Prostate gland (tissue), 2 donors: Measurements from ENCODE around the gene HECW1. TPM values are rescaled to one million over a fixed set of nuclear protein-coding genes. Genes with fewer than 3 reads are reported as not detected.
"Not testable (repeated sequence)": the region's sequence is repeated elsewhere in the genome, so short reads cannot be mapped to it uniquely, and the experiment has no call there.

ENCODE experiments used
- DNase-seq: peaks from one replicate; pipeline ENCODE4 v3.0.0-alpha.2; 2019; ENCODE audit warnings: low spot score
- H3K27ac ChIP-seq, 2 donors: fragments of 200-600 bp; sonication (generic); 2 replicates each; pipeline ENCODE4 v1.5.1; 2017 to 2019
- H3K27me3 ChIP-seq: fragments of 200-600 bp; sonication (generic); replicated peaks from 2 replicates; pipeline ENCODE4 v1.5.1; 2019; ENCODE audit not compliant: insufficient read depth
- H3K36me3 ChIP-seq, 2 donors: fragments of 200-600 bp; sonication (generic); 1 replicate in 1 of 2; 2 replicates in 1 of 2; pipeline versions ENCODE4 v1.5.1 to v1.8.1; 2017 to 2019
- H3K4me1 ChIP-seq: fragments of 200-600 bp; sonication (generic); replicated peaks from 2 replicates; pipeline ENCODE4 v1.5.1; 2019
- H3K4me3 ChIP-seq, 2 donors: fragments of 200-600 bp; sonication (generic); 2 replicates each; pipeline ENCODE4 v1.5.1; 2017 to 2019
- H3K9me3 ChIP-seq: fragments of 200-600 bp; sonication (generic); 2 replicates; pipeline ENCODE4 v1.5.1; 2017
- POLR2A ChIP-seq: fragments of 450-650 bp; IDR thresholded peaks from one replicate; pipeline ENCODE4 v1.6.1; 2016; ENCODE audit warnings: antibody characterized with exemption, mild to moderate bottlenecking
- POLR2AphosphoS5 ChIP-seq: sonication (generic); formaldehyde crosslinking; IDR thresholded peaks from one replicate; pipeline ENCODE4 v1.6.1; 2017; ENCODE audit warnings: antibody characterized with exemption
- WGBS: methylation state at CpG from one replicate; pipeline ENCODE4 v1.1.5; 2018; 5-methylcytosine and 5-hydroxymethylcytosine counted together
- intact Hi-C: fragments of 100-400 bp; cut with DNase I; formaldehyde crosslinking; loops from one replicate; pipeline ENCODE4 v1.14.2; 2022
- total RNA-seq, 2 donors: library from RNA; depleted of rRNA; stranded (reverse); fragments of >200 nt; gene quantifications; one replicate each; pipeline ENCODE4 v1.1.0, GENCODE V29; 2016
- TF ChIP-seq, protein P1 (sequence below), 4 experiments: fragments of 200-600 bp in 2 of 4; fragments of 450-650 bp in 2 of 4; sonication (generic) in 2 of 4; IDR thresholded peaks; 1 replicate in 3 of 4; 2 replicates in 1 of 4; pipeline ENCODE4 v1.5.1; 2016 to 2019; ENCODE audit warnings: antibody characterized with exemption in 4 of 4, mild to moderate bottlenecking in 2 of 4, moderate library complexity in 2 of 4

HECW1 gene
- total RNA-seq, 2 donors from 2014 or later = 1.4 to 10.3 TPM

DNA sequence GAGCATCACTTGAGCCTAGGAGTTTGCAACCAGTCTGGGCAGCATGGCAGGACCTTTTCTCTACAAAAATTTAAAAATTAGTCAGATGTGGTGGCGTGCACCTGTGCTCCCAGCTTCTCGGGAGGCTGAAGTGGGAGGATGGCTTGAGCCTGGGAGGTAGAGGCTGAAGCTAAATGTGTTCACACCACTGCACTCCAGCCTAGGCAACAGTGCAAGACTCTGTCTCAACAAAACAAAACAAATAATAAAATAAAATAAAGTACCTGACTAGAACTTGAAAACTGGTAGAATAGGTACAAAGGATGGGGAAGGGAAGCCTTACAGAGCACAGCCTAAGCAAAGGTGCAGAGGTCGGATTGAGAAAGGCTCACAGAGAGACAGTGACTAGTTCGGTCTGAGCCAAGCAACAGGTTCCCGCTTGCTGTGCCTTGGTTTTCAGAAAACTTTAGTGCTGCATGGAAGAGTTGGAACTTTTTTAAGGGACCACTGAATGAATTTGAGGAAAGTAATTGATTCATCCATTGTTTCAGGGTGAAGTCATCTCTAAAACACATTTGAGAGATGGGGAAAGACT, 370.3 kb downstream of the HECW1 start:
- DNase-seq = no peak
- TF ChIP-seq, protein P1, sequence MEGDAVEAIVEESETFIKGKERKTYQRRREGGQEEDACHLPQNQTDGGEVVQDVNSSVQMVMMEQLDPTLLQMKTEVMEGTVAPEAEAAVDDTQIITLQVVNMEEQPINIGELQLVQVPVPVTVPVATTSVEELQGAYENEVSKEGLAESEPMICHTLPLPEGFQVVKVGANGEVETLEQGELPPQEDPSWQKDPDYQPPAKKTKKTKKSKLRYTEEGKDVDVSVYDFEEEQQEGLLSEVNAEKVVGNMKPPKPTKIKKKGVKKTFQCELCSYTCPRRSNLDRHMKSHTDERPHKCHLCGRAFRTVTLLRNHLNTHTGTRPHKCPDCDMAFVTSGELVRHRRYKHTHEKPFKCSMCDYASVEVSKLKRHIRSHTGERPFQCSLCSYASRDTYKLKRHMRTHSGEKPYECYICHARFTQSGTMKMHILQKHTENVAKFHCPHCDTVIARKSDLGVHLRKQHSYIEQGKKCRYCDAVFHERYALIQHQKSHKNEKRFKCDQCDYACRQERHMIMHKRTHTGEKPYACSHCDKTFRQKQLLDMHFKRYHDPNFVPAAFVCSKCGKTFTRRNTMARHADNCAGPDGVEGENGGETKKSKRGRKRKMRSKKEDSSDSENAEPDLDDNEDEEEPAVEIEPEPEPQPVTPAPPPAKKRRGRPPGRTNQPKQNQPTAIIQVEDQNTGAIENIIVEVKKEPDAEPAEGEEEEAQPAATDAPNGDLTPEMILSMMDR (IDR thresholded peaks at IDR 0.05) = no peak
- TF ChIP-seq POLR2A = no peak
- TF ChIP-seq POLR2AphosphoS5 = no peak
- Histone ChIP-seq H3K27me3 (no peaks in the 10 kb centered on the region), H3K27ac (no peak overlapping the region), H3K9me3 (no peaks in the 10 kb centered on the region), H3K4me3 (no peak overlapping the region), H3K4me1 (no peaks in the 10 kb centered on the region), H3K36me3 (no peaks in the 10 kb centered on the region)
- WGBS = 91% methylated on average over 5 of the region's 5 CpGs
- intact Hi-C loops = no loop called here

DNA sequence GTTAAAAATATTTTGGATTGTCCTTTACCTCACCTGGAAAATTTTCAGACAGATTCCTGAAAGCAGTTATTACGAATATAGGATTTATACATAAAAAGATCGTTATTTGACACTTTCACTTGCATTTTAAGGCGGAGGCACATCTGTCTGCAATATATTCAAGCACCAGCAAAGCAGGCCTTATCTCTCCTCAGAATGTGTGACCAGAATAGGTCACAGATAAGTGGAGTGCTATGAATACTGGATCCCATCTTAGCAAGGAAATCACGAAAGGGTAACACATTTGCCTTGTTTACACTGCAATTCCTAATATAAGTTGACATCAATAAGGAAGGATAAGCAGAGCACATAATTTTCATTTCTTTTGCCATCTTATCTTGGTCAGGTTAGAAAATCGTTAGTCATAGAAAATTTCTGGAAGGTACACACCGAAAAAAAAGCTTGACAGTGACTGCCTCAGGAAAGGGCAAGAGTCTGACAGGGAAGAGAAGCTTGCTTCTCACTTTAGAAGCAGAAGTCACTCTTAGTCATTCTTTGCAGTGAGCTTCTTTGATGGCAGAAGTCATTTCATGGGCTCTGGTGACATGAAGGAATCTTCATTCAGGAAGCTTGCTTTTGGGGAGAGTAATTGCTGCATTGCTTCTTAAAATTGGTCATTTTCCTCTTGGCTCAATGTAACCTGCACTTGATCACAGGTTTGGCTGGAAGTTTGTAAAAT, 372.4 kb downstream of the HECW1 start:
- H3K36me3 ChIP-seq = no peaks in the 10 kb centered on the region
- intact Hi-C loops = no loop called here
- H3K4me3 ChIP-seq = no peak overlapping the region
- no peak for DNase-seq
- 74% methylated on average over 6 of the region's 6 CpGs for WGBS
- no peak overlapping the region for H3K27ac ChIP-seq
- H3K4me1 ChIP-seq = no peaks in the 10 kb centered on the region
- no peaks in the 10 kb centered on the region for H3K27me3 ChIP-seq
- TF ChIP-seq, protein P1 (IDR thresholded peaks at IDR 0.05) = no peak
- TF ChIP-seq POLR2AphosphoS5 (no peak), POLR2A (no peak)
- no peaks in the 10 kb centered on the region for H3K9me3 ChIP-seq

DNA sequence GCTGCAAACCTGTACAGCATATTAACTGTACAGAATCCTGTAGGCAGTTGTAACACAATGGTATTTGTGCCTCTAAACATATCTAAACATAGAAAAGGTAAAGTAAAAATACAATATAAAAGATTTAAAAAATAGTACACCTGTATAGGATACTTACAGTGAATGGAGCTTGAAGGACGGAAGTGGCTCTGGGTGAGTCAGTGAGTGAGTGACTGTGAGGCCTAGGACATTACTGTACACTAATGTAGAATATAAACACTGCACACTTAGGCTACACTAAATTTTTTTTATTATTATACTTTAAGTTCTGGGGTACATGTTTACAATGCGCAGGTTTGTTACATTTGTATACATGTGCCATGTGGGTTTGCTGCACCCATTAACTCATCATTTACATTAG, 373.1 kb downstream of the HECW1 start:
- 95% methylated on average over 2 of the region's 2 CpGs for WGBS
- no peak overlapping the region for H3K27ac ChIP-seq
- no peaks in the 10 kb centered on the region for H3K27me3 ChIP-seq
- intact Hi-C loops = no loop called here
- no peak overlapping the region for H3K4me3 ChIP-seq
- DNase-seq = no peak
- no peaks in the 10 kb centered on the region for H3K9me3 ChIP-seq
- TF ChIP-seq, protein P1 (IDR thresholded peaks at IDR 0.05) = no peak
- no peak for TF ChIP-seq POLR2AphosphoS5
- no peak for TF ChIP-seq POLR2A
- H3K4me1 ChIP-seq = no peaks in the 10 kb centered on the region
- no peaks in the 10 kb centered on the region for H3K36me3 ChIP-seq

DNA sequence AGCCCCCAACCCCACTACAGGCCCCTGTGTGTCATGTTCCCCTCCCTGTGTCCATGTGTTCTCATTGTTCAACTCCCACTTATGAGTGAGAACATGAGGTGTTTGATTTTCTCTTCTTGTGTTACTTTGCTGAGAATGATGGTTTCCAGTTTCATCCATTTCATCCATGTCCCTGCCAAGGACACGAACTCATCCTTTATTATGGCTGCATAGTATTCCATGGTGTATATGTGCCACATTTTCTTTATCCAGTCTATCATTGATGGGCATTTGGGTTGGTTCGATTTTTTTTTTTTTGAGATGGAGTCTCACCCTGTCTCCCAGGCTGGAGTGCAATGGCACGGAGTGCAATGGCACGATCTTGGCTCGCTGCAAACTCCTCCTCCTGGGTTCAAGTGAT, 373.6 kb downstream of the HECW1 start:
- DNase-seq, intact Hi-C loops, H3K27me3 ChIP-seq, H3K9me3 ChIP-seq, H3K4me3 ChIP-seq, H3K27ac ChIP-seq, H3K4me1 ChIP-seq, H3K36me3 ChIP-seq: not testable (repeated sequence)
- 98% methylated on average over 5 of the region's 5 CpGs for WGBS

DNA sequence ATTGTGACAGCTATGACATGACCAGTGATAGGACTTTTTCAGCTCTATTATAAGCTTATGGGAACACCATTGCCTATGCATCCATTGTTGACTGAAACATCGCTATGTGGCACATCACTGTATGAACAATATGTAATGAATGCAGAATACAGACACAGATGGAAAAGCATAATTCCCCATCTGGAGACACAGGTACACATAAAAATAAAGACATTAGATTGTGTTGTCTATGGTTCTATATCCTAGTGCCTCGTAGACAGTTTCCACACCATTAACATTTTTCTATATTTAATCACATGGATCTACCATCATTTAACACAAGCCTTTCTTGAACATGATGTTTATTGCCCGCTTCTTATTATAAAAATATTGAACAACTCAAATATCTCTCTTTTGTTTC, 374.2 kb downstream of the HECW1 start:
- Histone ChIP-seq H3K27me3 (no peaks in the 10 kb centered on the region), H3K4me3 (no peak overlapping the region), H3K36me3 (no peaks in the 10 kb centered on the region), H3K4me1 (no peaks in the 10 kb centered on the region), H3K27ac (no peak overlapping the region), H3K9me3 (no peaks in the 10 kb centered on the region)
- 78% methylated on average over 3 of the region's 3 CpGs for WGBS
- TF ChIP-seq, protein P1 (IDR thresholded peaks at IDR 0.05) = no peak
- TF ChIP-seq POLR2A = no peak
- intact Hi-C loops = no loop called here
- no peak for DNase-seq
